OCI-LY3 (cell line): Measurements from ENCODE around the gene UNC5CL.

ENCODE experiments used
- EZH2phosphoT487 ChIP-seq: fragments of 200-600 bp; shearing (Covaris generic); IDR thresholded peaks from 2 replicates; pipeline ENCODE4 v1.6.1; 2018; ENCODE audit warnings: antibody characterized with exemption, mixed run types, low read depth
- TF ChIP-seq, protein P1 (sequence below): fragments of 200-600, 300-600 bp; sonication (generic); IDR thresholded peaks from 2 replicates; pipeline ENCODE4 v1.5.1; 2014; ENCODE audit warnings: antibody characterized with exemption, low read length, low read depth

DNA sequence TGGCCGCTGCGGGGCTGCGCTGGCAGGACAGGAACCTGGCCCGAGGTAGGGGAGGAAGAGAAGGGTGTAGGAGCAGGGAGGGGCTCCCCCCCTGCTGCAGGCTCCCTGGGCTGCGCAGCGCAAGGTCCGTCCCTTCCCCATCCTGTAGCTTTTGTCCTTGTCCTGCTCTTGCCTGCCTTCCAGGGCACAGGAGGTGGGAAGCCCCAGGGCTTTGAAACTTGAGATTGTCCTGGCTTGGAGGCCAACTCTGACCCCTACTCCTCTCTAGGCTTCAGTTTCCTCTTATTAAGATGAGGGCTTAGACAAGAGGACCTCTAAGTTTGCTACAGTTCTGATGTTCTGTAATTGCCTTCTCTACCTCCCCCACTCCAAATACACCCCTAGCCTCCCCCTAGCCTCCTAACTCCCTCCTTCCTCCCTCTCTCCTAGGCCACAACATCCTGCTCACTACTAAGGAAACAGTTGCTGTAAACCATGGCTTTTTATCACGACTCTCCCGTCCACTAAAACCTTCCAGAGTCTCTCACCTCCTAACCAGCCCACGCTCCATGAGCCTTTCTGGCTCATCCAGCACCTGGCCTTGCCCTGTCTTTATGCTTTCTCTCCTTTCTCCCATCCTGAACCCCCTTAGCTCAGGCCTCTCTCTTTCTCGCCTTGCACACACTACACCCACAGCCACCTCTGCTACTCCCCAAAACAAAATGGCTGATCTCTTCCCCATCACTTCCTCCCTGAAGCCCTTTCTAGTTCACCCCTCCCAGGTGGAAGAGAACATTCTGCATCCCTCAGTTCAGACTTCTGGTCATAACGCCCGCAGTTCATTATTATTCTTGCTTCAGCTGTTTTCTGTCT is 10.2 kb downstream of the UNC5CL start:
- TF ChIP-seq, protein P1, sequence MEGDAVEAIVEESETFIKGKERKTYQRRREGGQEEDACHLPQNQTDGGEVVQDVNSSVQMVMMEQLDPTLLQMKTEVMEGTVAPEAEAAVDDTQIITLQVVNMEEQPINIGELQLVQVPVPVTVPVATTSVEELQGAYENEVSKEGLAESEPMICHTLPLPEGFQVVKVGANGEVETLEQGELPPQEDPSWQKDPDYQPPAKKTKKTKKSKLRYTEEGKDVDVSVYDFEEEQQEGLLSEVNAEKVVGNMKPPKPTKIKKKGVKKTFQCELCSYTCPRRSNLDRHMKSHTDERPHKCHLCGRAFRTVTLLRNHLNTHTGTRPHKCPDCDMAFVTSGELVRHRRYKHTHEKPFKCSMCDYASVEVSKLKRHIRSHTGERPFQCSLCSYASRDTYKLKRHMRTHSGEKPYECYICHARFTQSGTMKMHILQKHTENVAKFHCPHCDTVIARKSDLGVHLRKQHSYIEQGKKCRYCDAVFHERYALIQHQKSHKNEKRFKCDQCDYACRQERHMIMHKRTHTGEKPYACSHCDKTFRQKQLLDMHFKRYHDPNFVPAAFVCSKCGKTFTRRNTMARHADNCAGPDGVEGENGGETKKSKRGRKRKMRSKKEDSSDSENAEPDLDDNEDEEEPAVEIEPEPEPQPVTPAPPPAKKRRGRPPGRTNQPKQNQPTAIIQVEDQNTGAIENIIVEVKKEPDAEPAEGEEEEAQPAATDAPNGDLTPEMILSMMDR = no peak
- TF ChIP-seq EZH2phosphoT487 = no peak
